Endothelial cell of umbilical vein (primary cell): ENCODE results near the gene ZKSCAN2.

Experiments used
- CTCF ChIP-seq, 2 donors: IDR thresholded peaks; 1 replicate in 1 of 2; 2 replicates in 1 of 2; pipeline ENCODE4 v1.5.1; 2011; ENCODE audit warnings: low read length in 2 of 2, mild to moderate bottlenecking in 2 of 2, moderate library complexity in 2 of 2, control low read depth in 1 of 2, inconsistent platforms in 1 of 2, low read depth in 1 of 2; ENCODE audit not compliant: insufficient read depth in 1 of 2; ENCODE audit errors: extremely low read depth in 1 of 2
- EZH2 ChIP-seq: IDR thresholded peaks from 2 replicates; pipeline ENCODE4 v1.6.1; 2012; ENCODE audit warnings: borderline replicate concordance, low read depth, mild to moderate bottlenecking, moderate library complexity, low read length, inconsistent platforms; ENCODE audit not compliant: severe bottlenecking
- FOS ChIP-seq: IDR thresholded peaks from 2 replicates; pipeline ENCODE4 v1.6.1; 2011; ENCODE audit warnings: mild to moderate bottlenecking, low read length, moderate library complexity, borderline replicate concordance; ENCODE audit not compliant: insufficient read depth
- GATA2 ChIP-seq: IDR thresholded peaks from 2 replicates; pipeline ENCODE4 v1.7.0; 2011; ENCODE audit warnings: low read depth, mild to moderate bottlenecking, moderate library complexity, mixed read lengths, low read length; ENCODE audit not compliant: insufficient read length, insufficient read depth
- JUN ChIP-seq: IDR thresholded peaks from 2 replicates; pipeline ENCODE4 v1.6.1; 2011; ENCODE audit warnings: borderline replicate concordance, low read depth; ENCODE audit not compliant: insufficient read length, insufficient read depth
- MYC ChIP-seq: IDR thresholded peaks from one replicate; pipeline ENCODE4 v1.6.1; 2011; ENCODE audit warnings: mild to moderate bottlenecking, low read depth, low read length
- POLR2A ChIP-seq: IDR thresholded peaks from 2 replicates; pipeline ENCODE4 v1.6.1; 2012; ENCODE audit warnings: low read depth, mild to moderate bottlenecking, control low read depth, low read length
- POLR2AphosphoS5 ChIP-seq: IDR thresholded peaks from 2 replicates; pipeline ENCODE4 v1.6.1; 2012; ENCODE audit warnings: low read depth, mild to moderate bottlenecking, control low read depth, low read length, moderate library complexity; ENCODE audit not compliant: insufficient read depth
- TF ChIP-seq, protein P1 (sequence below): IDR thresholded peaks from 2 replicates; pipeline ENCODE4 v1.6.1; 2011; ENCODE audit not compliant: insufficient read depth, insufficient read length

GRCh38 chr16:25297151-25297787 lies 39.6 kb upstream of the ZKSCAN2 start:
- TF ChIP-seq CTCF (IDR thresholded peaks at IDR 0.05; ENCODE audit: extremely low read depth in 1 of 2, insufficient read depth in 1 of 2, low read depth in 1 of 2, low read length in 2 of 2) (no peak), POLR2AphosphoS5 (no peak), EZH2 (no peak), POLR2A (no peak), GATA2 (no peak), JUN (no peak), MYC (no peak), FOS (no peak)
- TF ChIP-seq, protein P1, sequence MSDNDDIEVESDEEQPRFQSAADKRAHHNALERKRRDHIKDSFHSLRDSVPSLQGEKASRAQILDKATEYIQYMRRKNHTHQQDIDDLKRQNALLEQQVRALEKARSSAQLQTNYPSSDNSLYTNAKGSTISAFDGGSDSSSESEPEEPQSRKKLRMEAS = no peak
